Measurements from ENCODE around the gene CCKAR. TPM values are rescaled to one million over a fixed set of nuclear protein-coding genes. Genes with fewer than 3 reads are reported as not detected.

Gene CCKAR
- total and polyA plus RNA-seq, 2 donors (not counting 3 experiments of a cell fraction or from before 2014, with no cell fraction given), result not detected

GRCh38 chr4:26496207-26496783, 6.0 kb upstream of the CCKAR start:
- H3K9me3 ChIP-seq (replicated peaks; ENCODE audit: control insufficient read depth, insufficient read depth, low read length), result no peaks in the 10 kb centered on the region
- DNase-seq (ENCODE audit: low read depth, low spot score) (no peak), FAIRE-seq (no peak)
- H3K79me2 ChIP-seq (ENCODE audit: control insufficient read depth, insufficient read depth, low read length), result no peaks in the 10 kb centered on the region
- dilution Hi-C loops (cut with MboI; ENCODE audit: extremely low pct_ligation_motif_present, low sequenced_read_pairs) (no loop called here), intact Hi-C loops (cut with micrococcal nuclease) (no loop called here)
- no peak overlapping the region for H3K4me3 ChIP-seq (replicated peaks in 1 of 3; ENCODE audit: insufficient read depth in 1 of 3, low read depth in 1 of 3, low read length in 3 of 3)
- H4K20me1 ChIP-seq (replicated peaks; ENCODE audit: control insufficient read depth, extremely low read depth, insufficient read depth, low read length), result no peaks in the 10 kb centered on the region
- TF ChIP-seq POLR2A (IDR thresholded peaks at IDR 0.05; ENCODE audit: low read depth, low read length), result no peak
- no peak for TF ChIP-seq GATA2 (IDR thresholded peaks at IDR 0.05; ENCODE audit: insufficient read depth, insufficient read length, low read depth, low read length)
- no peaks in the 10 kb centered on the region for H3K36me3 ChIP-seq (ENCODE audit: control insufficient read depth in 2 of 2, extremely low read depth in 1 of 2, insufficient read depth in 2 of 2, low read length in 2 of 2)
- no peak overlapping the region for H2AFZ ChIP-seq (ENCODE audit: low read depth, low read length)
- H3K27ac ChIP-seq (ENCODE audit: insufficient read depth, low read depth, low read length), result no peak overlapping the region
- H3K4me2 ChIP-seq (ENCODE audit: insufficient read depth, low read length), result no peak overlapping the region
- H3K9ac ChIP-seq (replicated peaks; ENCODE audit: extremely low read depth, insufficient read depth, low read length), result no peak overlapping the region
- H3K4me1 ChIP-seq (ENCODE audit: control insufficient read depth, extremely low read depth, insufficient read depth, low read length), result no peaks in the 10 kb centered on the region
- ChIA-PET POLR2A (no interaction called here), CTCF (no interaction called here)
- H3K9me1 ChIP-seq (replicated peaks; ENCODE audit: control insufficient read depth, extremely low read depth, insufficient read depth, low read length), result no peaks in the 10 kb centered on the region
- BruUV-seq (replicated peaks), result no TSS peak
- peaks cover 0 to 7% of the 10 kb centered on the region in 2 experiments for H3K27me3 ChIP-seq (ENCODE audit: control insufficient read depth in 2 of 2, insufficient read depth in 2 of 2, low read length in 2 of 2)

DNA sequence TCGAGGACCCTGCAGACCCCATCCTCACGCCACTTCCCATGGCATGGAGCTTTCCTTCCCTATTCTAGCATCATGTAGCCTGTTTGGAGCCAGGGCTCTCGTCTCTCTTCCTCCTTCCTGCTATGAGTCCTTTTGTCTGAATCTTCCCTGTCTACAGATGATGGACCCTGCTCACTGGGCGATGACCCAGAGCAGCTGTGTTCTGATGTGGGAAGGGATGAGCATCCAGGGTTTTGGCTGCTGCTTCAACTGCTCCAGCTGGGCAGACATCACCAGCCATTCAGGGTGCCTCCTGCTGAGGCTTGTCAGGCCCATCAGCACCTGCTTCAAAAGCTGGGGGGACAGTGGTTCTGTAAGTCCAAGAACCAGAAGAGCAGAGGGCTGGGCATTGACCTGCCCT, 3.2 kb upstream of the CCKAR start:
- BruUV-seq (replicated peaks), result no TSS peak
- intact Hi-C loops (cut with micrococcal nuclease), result no loop called here
- Histone ChIP-seq H3K79me2 (ENCODE audit: control insufficient read depth, insufficient read depth, low read length) (no peaks in the 10 kb centered on the region), H3K9ac (replicated peaks; ENCODE audit: extremely low read depth, insufficient read depth, low read length) (no peak overlapping the region), H3K4me2 (ENCODE audit: insufficient read depth, low read length) (no peak overlapping the region), H3K9me1 (replicated peaks; ENCODE audit: control insufficient read depth, extremely low read depth, insufficient read depth, low read length) (no peaks in the 10 kb centered on the region), H4K20me1 (replicated peaks; ENCODE audit: control insufficient read depth, extremely low read depth, insufficient read depth, low read length) (no peaks in the 10 kb centered on the region), H3K27me3 (ENCODE audit: control insufficient read depth in 2 of 2, insufficient read depth in 2 of 2, low read length in 2 of 2) (peaks cover 0 to 8% of the 10 kb centered on the region in 2 experiments), H2AFZ (ENCODE audit: low read depth, low read length) (no peak overlapping the region), H3K27ac (ENCODE audit: insufficient read depth, low read depth, low read length) (no peak overlapping the region), H3K4me1 (ENCODE audit: control insufficient read depth, extremely low read depth, insufficient read depth, low read length) (no peaks in the 10 kb centered on the region), H3K4me3 (replicated peaks in 1 of 3; ENCODE audit: insufficient read depth in 1 of 3, low read depth in 1 of 3, low read length in 3 of 3) (no peak overlapping the region), H3K9me3 (replicated peaks; ENCODE audit: control insufficient read depth, insufficient read depth, low read length) (no peaks in the 10 kb centered on the region), H3K36me3 (ENCODE audit: control insufficient read depth in 2 of 2, extremely low read depth in 1 of 2, insufficient read depth in 2 of 2, low read length in 2 of 2) (no peaks in the 10 kb centered on the region)
- DNase-seq (ENCODE audit: low read depth, low spot score), result no peak
- dilution Hi-C loops (cut with MboI; ENCODE audit: extremely low pct_ligation_motif_present, low sequenced_read_pairs), result no loop called here
- FAIRE-seq, result no peak
- POLR2A ChIA-PET, result no interaction called here
- no peak for TF ChIP-seq JUN (IDR thresholded peaks at IDR 0.05; ENCODE audit: borderline replicate concordance, insufficient read depth, insufficient read length, low read depth)
- no peak for TF ChIP-seq EZH2 (IDR thresholded peaks at IDR 0.05; ENCODE audit: borderline replicate concordance, low read depth, low read length, severe bottlenecking)
- CTCF ChIA-PET, result no interaction called here
